K562 (cell line): ENCODE data around the gene DIPK1A. TPM values are rescaled to one million over a fixed set of nuclear protein-coding genes. Genes with fewer than 3 reads are reported as not detected.

Experiments used
- ATAC-seq: fragments of 200-7000 bp; cut with Tn5 transposase; 3 replicates; pipeline ENCODE4 v1.9.1; 2020; ENCODE audit warnings: moderate library complexity
- BruUV-seq: library from RNA; stranded (reverse); fragments of 400-500 nt; replicated peaks from 2 replicates; lab custom pipeline; 2021; lab: Mats Ljungman, UMichigan
- CTCF ChIA-PET: fragments of 300-600 bp; formaldehyde crosslinking; extraction: SDS; loops from one replicate; lab custom pipeline; 2021; ENCODE audit warnings: low intra/inter-chr PET ratio; lab: Yijun Ruan, JAX
- POLR2A ChIA-PET: fragments of 300-600, 350-650 bp; sonication (Branson Sonifier 250); formaldehyde crosslinking; extraction: SDS; loops from one replicate; lab custom pipeline; 2021; ENCODE audit warnings: antibody characterized with exemption, inconsistent platforms; lab: Yijun Ruan, JAX
- DNase-seq, 4 experiments: peaks; one replicate each; pipeline versions ENCODE4 v3.0.0 to v3.0.0-alpha.2; 2011 to 2018; ENCODE audit warnings: low spot score in 3 of 4, mixed read lengths in 3 of 4; ENCODE audit errors: extremely low read depth in 1 of 4
- FAIRE-seq: peaks from 2 replicates; lab custom pipeline; 2011; peaks lifted over from hg19 to GRCh38; lab: Jason Lieb, UNC
- H2AFZ ChIP-seq: 2 replicates; pipeline ENCODE4 v1.6.0; 2011; ENCODE audit warnings: low read depth, low read length, control low read depth, inconsistent platforms
- H3K27ac ChIP-seq: fragments of 200-600 bp; 3 replicates; pipeline ENCODE4 v1.8.0; 2011; ENCODE audit warnings: low read depth, mild to moderate bottlenecking, control low read depth, inconsistent platforms, low read length, moderate library complexity, mixed read lengths; ENCODE audit errors: extremely low read depth
- H3K27me3 ChIP-seq, 2 experiments: fragments of 300-600 bp in 1 of 2; 2 replicates in 1 of 2; 3 replicates in 1 of 2; pipeline versions ENCODE4 v1.6.0 to v1.8.0; 2011; ENCODE audit warnings: inconsistent platforms in 2 of 2, low read length in 2 of 2, mild to moderate bottlenecking in 1 of 2, mixed read lengths in 1 of 2, moderate library complexity in 1 of 2; ENCODE audit not compliant: control insufficient read depth in 2 of 2, insufficient read depth in 2 of 2
- H3K36me3 ChIP-seq: fragments of 300-600 bp; 3 replicates; pipeline ENCODE4 v1.8.0; 2011; ENCODE audit warnings: mild to moderate bottlenecking, low read length, inconsistent platforms; ENCODE audit not compliant: control insufficient read depth, insufficient read depth
- H3K4me1 ChIP-seq, 2 experiments: fragments of 200-600 bp in 1 of 2; replicated peaks in 1 of 2; 2 replicates in 1 of 2; 3 replicates in 1 of 2; pipeline versions ENCODE4 v1.5.1 to v1.8.0; 2011; ENCODE audit warnings: inconsistent platforms in 2 of 2, low read length in 2 of 2, mild to moderate bottlenecking in 1 of 2, mixed read lengths in 1 of 2, moderate library complexity in 1 of 2; ENCODE audit not compliant: control insufficient read depth in 2 of 2, insufficient read depth in 2 of 2
- H3K4me2 ChIP-seq: 2 replicates; pipeline ENCODE4 v1.6.1; 2011; ENCODE audit warnings: low read length, control low read depth, inconsistent platforms, mixed read lengths; ENCODE audit not compliant: insufficient read depth
- H3K4me3 ChIP-seq: fragments of 200-600 bp; sonication (generic), shearing (Covaris generic); 2 replicates; pipeline ENCODE4 v1.5.1; 2016; ENCODE audit warnings: control low read depth, inconsistent platforms
- H3K79me2 ChIP-seq: fragments of 200-600 bp; 3 replicates; pipeline ENCODE4 v1.8.0; 2011; ENCODE audit warnings: low read length, inconsistent platforms; ENCODE audit not compliant: control insufficient read depth, insufficient read depth
- H3K9ac ChIP-seq, 2 experiments: 2 replicates each; pipeline versions ENCODE4 v1.6.0 to v1.6.1; 2011; ENCODE audit warnings: low read depth in 2 of 2, low read length in 2 of 2, control low read depth in 1 of 2, inconsistent platforms in 1 of 2, mild to moderate bottlenecking in 1 of 2, mixed read lengths in 1 of 2; ENCODE audit not compliant: insufficient read depth in 1 of 2
- H3K9me1 ChIP-seq: one replicate; pipeline ENCODE4 v1.6.0; 2011; ENCODE audit warnings: inconsistent platforms, mild to moderate bottlenecking, low read length, moderate library complexity; ENCODE audit not compliant: control insufficient read depth, insufficient read depth
- H3K9me3 ChIP-seq: replicated peaks from 2 replicates; pipeline ENCODE4 v1.5.1; 2011; ENCODE audit warnings: low read depth, low read length, inconsistent platforms; ENCODE audit not compliant: control insufficient read depth, insufficient read depth
- H4K20me1 ChIP-seq: replicated peaks from 2 replicates; pipeline ENCODE4 v1.6.1; 2011; ENCODE audit warnings: low read length, inconsistent platforms, mixed read lengths; ENCODE audit not compliant: control insufficient read depth, insufficient read depth
- CBFB ChIP-seq: sonication (generic); formaldehyde crosslinking; IDR thresholded peaks from 2 replicates; pipeline ENCODE4 v1.4.0; 2020; ENCODE audit warnings: mild to moderate bottlenecking, missing genetic modification reagents
- CBX8 ChIP-seq: fragments of 200-600 bp; sonication (generic); IDR thresholded peaks from 2 replicates; pipeline ENCODE4 v1.6.1; 2012; ENCODE audit warnings: borderline replicate concordance, mixed run types, low read depth, mild to moderate bottlenecking, moderate library complexity, mixed read lengths, low read length, control low read depth, inconsistent platforms; ENCODE audit not compliant: poor library complexity, severe bottlenecking; ENCODE audit errors: extremely low read depth
- FOSL1 ChIP-seq: fragments of 200-800 bp; sonication (Bioruptor generic); conservative IDR thresholded peaks from 2 replicates; pipeline ENCODE4 v1.6.1; 2016; ENCODE audit warnings: missing genetic modification characterization, missing compliant biosample characterization
- FOXP1 ChIP-seq: sonication (generic); formaldehyde crosslinking; IDR thresholded peaks from 2 replicates; pipeline ENCODE4 v1.8.0; 2022; ENCODE audit warnings: mild to moderate bottlenecking, missing genetic modification reagents
- NEUROD1 ChIP-seq: fragments of 150-350 bp; IDR thresholded peaks from 2 replicates; pipeline ENCODE4 v1.6.1; 2014; ENCODE audit warnings: borderline replicate concordance, low read length, low read depth; ENCODE audit not compliant: partially characterized antibody
- WGBS: fragments of 100-300 bp; shearing (Covaris generic); methylation state at CpG from one replicate; pipeline ENCODE4 v1.1.6; 2016; ENCODE audit warnings: low coverage, mixed read lengths; ENCODE audit not compliant: insufficient coverage; ENCODE audit errors: missing lambda C conversion rate; 5-methylcytosine and 5-hydroxymethylcytosine counted together
- in situ Hi-C: fragments of 300-500 bp; cut with MboI; formaldehyde crosslinking; loops from 4 replicates; pipeline ENCODE4 v1.15.0; 2018; ENCODE audit warnings: inconsistent platforms, mixed read lengths
- intact Hi-C: fragments of 100-400 bp; cut with micrococcal nuclease; formaldehyde crosslinking; loops from 2 replicates; pipeline ENCODE4 v1.14.2; 2022
- polyA plus RNA-seq, 8 experiments: library from polyadenylated mRNA; depleted of rRNA in 4 of 8; stranded (reverse) in 5 of 8; unstranded in 3 of 8; fragments of >200 nt; fragmentation: Nextera tagmentation in 2 of 8; fragmentation: Illumina TruSeq in 1 of 8; extraction: Ambion mirVana in 2 of 8; extraction: Trizol in 1 of 8; gene quantifications; 2 replicates each; pipeline versions ENCODE4 v1.2.1 to v1.2.3, GENCODE V29; 2011 to 2014; ENCODE audit warnings: inconsistent platforms in 1 of 8, missing spikeins in 1 of 8
- total RNA-seq, 7 experiments: library from RNA; depleted of rRNA in 6 of 7; stranded (reverse); fragments of >200 nt in 6 of 7; fragmentation: Illumina TruSeq in 2 of 7; extraction: Trizol in 2 of 7; gene quantifications; 2 replicates each; pipeline versions ENCODE4 v1.2.1 to v1.2.3, GENCODE V29; 2011 to 2021; ENCODE audit warnings: low replicate concordance in 1 of 7

Gene DIPK1A
- total and polyA plus RNA-seq, 9 of the 15 experiments (the other 6 are each of a cell fraction or from before 2014, with no cell fraction given) = 0.54 to 2.5 (median 1.3) TPM

DNA sequence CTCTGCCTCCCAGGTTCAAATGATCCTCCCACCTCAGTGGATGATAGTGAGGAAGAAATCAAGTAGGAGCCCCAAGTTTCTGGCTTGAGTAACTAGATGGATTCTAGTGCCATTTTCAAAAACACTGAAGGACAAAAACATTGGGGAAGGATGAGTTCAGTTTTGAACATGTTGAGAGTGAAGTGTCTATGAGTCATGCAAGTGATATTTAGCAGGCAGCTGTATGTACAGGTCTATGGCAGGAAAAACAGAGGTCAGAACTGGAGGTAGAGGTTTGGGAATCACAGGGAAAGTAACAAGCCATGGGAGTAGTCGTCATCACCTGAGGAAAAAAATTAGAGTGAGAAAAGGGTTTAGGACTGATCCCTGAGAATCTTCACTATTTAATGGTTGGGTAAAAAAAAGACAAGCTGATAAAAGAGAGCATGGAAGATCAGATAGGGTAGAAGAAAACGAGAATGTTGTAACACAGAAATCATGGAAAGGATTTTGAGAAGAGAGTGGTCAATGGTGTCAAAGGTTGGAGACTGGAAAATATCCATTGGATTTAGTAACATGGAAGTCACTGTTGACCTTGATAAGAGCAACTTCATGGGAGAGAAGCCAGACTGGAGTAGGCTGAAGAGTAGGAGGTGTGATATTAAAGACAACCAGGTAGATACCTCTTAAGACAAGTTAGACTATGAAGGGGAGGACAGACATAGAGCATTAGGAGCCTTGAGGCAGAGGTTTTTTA is 53.1 kb downstream of the DIPK1A start:
- no peak overlapping the region for H2AFZ ChIP-seq
- no peaks in the 10 kb centered on the region for H3K79me2 ChIP-seq
- POLR2A ChIA-PET = interaction anchor here (0.6 kb wide), 1 partner anchor 450 kb away, joined by 3 read pairs; no protein-coding TSS in a partner anchor
- in situ Hi-C loops = no loop called here
- no peaks in the 10 kb centered on the region for H3K9me1 ChIP-seq
- CTCF ChIA-PET = no interaction called here
- intact Hi-C loops = no loop called here
- no peak for ATAC-seq
- no peak overlapping the region for H3K4me2 ChIP-seq
- no peaks in the 10 kb centered on the region for H4K20me1 ChIP-seq
- H3K9ac ChIP-seq = no peak overlapping the region
- no peaks in the 10 kb centered on the region for H3K36me3 ChIP-seq
- H3K27ac ChIP-seq = no peak overlapping the region
- 0 out of 5 replicates have a peak, but pooled peaks cover 0 to 3% of the 10 kb centered on the region in 2 experiments for H3K4me1 ChIP-seq
- DNase-seq = no peak
- FAIRE-seq = peak; percentile 54
- no peaks in the 10 kb centered on the region for H3K9me3 ChIP-seq
- no peaks in the 10 kb centered on the region for H3K27me3 ChIP-seq
- 0% methylated on average over 2 of the region's 2 CpGs for WGBS
- TF ChIP-seq CBFB (CRISPR knock-in tag) = no peak
- TF ChIP-seq FOSL1 = peak; percentile 35; the same call in 1 of the 2 replicates
- H3K4me3 ChIP-seq = no peak overlapping the region
- BruUV-seq = no TSS peak

DNA sequence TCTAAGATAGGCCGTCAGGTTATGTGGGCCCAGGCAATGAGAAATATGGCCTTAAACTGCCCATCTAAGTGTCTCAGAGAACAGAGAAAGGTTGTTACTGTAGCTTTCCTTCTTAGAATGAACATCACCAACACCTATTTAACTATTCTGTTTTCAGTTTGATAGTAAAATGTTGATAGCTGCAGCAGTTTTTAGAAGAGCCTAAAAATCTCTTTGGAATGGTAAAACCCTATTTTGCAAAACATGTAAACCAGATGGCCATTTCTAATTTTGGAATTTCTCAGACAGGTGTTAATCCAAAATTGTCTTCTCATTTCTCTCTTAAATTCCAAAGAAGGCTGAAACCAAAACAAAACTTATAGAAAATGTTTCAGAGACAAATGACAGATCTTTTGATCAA is 57.5 kb downstream of the DIPK1A start:
- no peaks in the 10 kb centered on the region for H3K79me2 ChIP-seq
- no peaks in the 10 kb centered on the region for H3K9me1 ChIP-seq
- H3K9me3 ChIP-seq = no peaks in the 10 kb centered on the region
- no peak overlapping the region for H2AFZ ChIP-seq
- H3K4me3 ChIP-seq = no peak overlapping the region
- no peak for DNase-seq
- no peaks in the 10 kb centered on the region for H3K27me3 ChIP-seq
- intact Hi-C loops (loop anchor here (5.0 kb wide), 1 partner anchor 49 kb away; no protein-coding TSS in a partner anchor), in situ Hi-C loops (no loop called here)
- H3K36me3 ChIP-seq = no peaks in the 10 kb centered on the region
- no TSS peak for BruUV-seq
- ATAC-seq = no peak; the same call in 2 of the 3 replicates
- no peak overlapping the region for H3K9ac ChIP-seq
- H3K27ac ChIP-seq = no peak overlapping the region
- FAIRE-seq = no peak
- TF ChIP-seq NEUROD1 (no peak), FOXP1 (CRISPR knock-in tag) (no peak), CBX8 (no peak)
- CTCF ChIA-PET = no interaction called here
- POLR2A ChIA-PET = interaction anchor here (0.9 to 1.6 kb wide), 2 partner anchors 9 to 27 kb away, joined by 3 read pairs; no protein-coding TSS in a partner anchor
- 0 out of 5 replicates have a peak, but pooled peaks cover 0 to 5% of the 10 kb centered on the region in 2 experiments for H3K4me1 ChIP-seq
- no peaks in the 10 kb centered on the region for H4K20me1 ChIP-seq
- 28% methylated on average over 1 of the region's 1 CpG for WGBS
- H3K4me2 ChIP-seq = no peak overlapping the region
